ENCODE data around the gene MAP6.
"Not testable (repeated sequence)": the region's sequence is repeated elsewhere in the genome, so short reads cannot be mapped to it uniquely, and the experiment has no call there.

DNA sequence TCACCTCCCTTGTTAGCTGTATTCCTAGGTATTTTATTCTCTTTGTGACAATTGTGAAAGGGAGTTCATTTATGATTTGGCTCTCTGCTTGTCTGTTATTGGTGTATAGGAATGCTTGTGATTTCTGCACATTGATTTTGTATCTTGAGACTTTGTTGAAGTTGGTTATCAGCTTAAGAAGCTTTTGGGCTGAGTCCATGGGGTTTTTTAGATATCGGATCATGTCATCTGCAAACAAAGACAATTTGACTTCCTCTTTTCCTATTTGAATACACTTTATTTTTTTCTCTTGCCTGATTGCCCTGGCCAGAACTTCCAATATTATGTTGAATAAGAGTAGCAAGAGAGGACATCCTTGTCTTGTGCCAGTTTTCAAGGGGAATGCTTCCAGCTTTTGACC lies 15.0 kb upstream of the MAP6 start:
- TF ChIP-seq, protein P1, sequence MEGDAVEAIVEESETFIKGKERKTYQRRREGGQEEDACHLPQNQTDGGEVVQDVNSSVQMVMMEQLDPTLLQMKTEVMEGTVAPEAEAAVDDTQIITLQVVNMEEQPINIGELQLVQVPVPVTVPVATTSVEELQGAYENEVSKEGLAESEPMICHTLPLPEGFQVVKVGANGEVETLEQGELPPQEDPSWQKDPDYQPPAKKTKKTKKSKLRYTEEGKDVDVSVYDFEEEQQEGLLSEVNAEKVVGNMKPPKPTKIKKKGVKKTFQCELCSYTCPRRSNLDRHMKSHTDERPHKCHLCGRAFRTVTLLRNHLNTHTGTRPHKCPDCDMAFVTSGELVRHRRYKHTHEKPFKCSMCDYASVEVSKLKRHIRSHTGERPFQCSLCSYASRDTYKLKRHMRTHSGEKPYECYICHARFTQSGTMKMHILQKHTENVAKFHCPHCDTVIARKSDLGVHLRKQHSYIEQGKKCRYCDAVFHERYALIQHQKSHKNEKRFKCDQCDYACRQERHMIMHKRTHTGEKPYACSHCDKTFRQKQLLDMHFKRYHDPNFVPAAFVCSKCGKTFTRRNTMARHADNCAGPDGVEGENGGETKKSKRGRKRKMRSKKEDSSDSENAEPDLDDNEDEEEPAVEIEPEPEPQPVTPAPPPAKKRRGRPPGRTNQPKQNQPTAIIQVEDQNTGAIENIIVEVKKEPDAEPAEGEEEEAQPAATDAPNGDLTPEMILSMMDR (IDR thresholded peaks at IDR 0.05): not testable (repeated sequence)
- TF ChIP-seq EP300, POLR2A (IDR thresholded peaks at IDR 0.05): not testable (repeated sequence)
